NT2/D1 (cell line): ENCODE measurements around the gene TMEM121.
"Not testable (repeated sequence)": the region's sequence is repeated elsewhere in the genome, so short reads cannot be mapped to it uniquely, and the experiment has no call there.

Experiments used
- DNase-seq: peaks from one replicate; pipeline ENCODE4 v3.0.0-alpha.2; 2011; ENCODE audit warnings: low read depth, low spot score
- H3K27me3 ChIP-seq: 2 replicates; pipeline ENCODE4 v1.6.0; 2011; ENCODE audit warnings: mild to moderate bottlenecking; ENCODE audit not compliant: insufficient read length, insufficient read depth
- H3K36me3 ChIP-seq: 2 replicates; pipeline ENCODE4 v1.6.1; 2011; ENCODE audit warnings: mild to moderate bottlenecking, low read length, mixed read lengths; ENCODE audit not compliant: insufficient read depth, insufficient read length
- H3K4me1 ChIP-seq: 2 replicates; pipeline ENCODE4 v1.5.1; 2011; ENCODE audit not compliant: insufficient read depth, insufficient read length
- H3K4me3 ChIP-seq: 2 replicates; pipeline ENCODE4 v1.5.1; 2011; ENCODE audit warnings: low read depth; ENCODE audit not compliant: insufficient read length
- H3K9ac ChIP-seq: 2 replicates; pipeline ENCODE4 v1.6.0; 2011; ENCODE audit warnings: low read depth; ENCODE audit not compliant: insufficient read length
- H3K9me3 ChIP-seq: 2 replicates; pipeline ENCODE4 v1.5.1; 2011; ENCODE audit warnings: mild to moderate bottlenecking, low read length; ENCODE audit not compliant: insufficient read depth
- SUZ12 ChIP-seq: IDR thresholded peaks from 2 replicates; pipeline ENCODE4 v1.6.1; 2011; ENCODE audit not compliant: insufficient read length, insufficient read depth; ENCODE audit errors: extremely low read depth
- YY1 ChIP-seq: IDR thresholded peaks from 2 replicates; pipeline ENCODE4 v1.6.1; 2011; ENCODE audit not compliant: insufficient read length, insufficient read depth
- ZNF274 ChIP-seq: IDR thresholded peaks from 2 replicates; pipeline ENCODE4 v1.6.1; 2011; ENCODE audit warnings: mild to moderate bottlenecking, low read depth, low read length

Gene TMEM121

DNA sequence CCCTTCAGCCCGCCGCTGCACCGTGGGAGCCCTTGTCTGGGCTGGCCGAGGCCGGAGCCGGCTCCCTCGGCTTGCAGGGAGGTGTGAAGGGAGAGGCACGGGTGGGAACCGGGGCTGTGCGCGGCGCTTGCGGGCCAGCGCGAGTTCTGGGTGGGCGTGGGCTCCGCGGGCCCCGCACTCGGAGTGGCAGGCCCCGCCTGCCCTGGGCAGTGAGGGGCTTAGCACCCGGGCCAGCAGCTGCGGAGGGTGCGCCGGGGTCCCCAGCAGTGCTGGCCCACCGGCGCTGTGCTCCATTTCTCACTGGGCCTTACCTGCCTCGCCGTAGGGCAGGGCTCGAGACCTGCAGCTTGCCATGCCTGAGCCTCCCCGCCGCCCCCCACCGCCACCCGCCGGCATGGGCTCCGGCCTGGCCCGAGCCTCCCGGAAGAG lies 21.4 kb downstream of the TMEM121 start:
- Histone ChIP-seq H3K36me3 (no peaks in the 10 kb centered on the region), H3K9ac (no peak overlapping the region), H3K9me3 (peaks cover 7% of the 10 kb centered on the region; the same call in 1 of the 2 replicates), H3K27me3 (no peaks in the 10 kb centered on the region), H3K4me1 (no peaks in the 10 kb centered on the region), H3K4me3 (no peak overlapping the region)
- TF ChIP-seq YY1 (no peak), ZNF274 (no peak), SUZ12 (no peak)
- DNase-seq, result no peak

GRCh38 chr14:105549481-105549880 lies 23.1 kb downstream of the TMEM121 start:
- Histone ChIP-seq H3K9ac (no peak overlapping the region), H3K4me3 (no peak overlapping the region), H3K9me3 (no peaks in the 10 kb centered on the region), H3K4me1 (no peaks in the 10 kb centered on the region), H3K36me3 (no peaks in the 10 kb centered on the region), H3K27me3 (no peaks in the 10 kb centered on the region)
- no peak for TF ChIP-seq SUZ12
- no peak for TF ChIP-seq ZNF274
- no peak for TF ChIP-seq YY1
- DNase-seq, result no peak

DNA sequence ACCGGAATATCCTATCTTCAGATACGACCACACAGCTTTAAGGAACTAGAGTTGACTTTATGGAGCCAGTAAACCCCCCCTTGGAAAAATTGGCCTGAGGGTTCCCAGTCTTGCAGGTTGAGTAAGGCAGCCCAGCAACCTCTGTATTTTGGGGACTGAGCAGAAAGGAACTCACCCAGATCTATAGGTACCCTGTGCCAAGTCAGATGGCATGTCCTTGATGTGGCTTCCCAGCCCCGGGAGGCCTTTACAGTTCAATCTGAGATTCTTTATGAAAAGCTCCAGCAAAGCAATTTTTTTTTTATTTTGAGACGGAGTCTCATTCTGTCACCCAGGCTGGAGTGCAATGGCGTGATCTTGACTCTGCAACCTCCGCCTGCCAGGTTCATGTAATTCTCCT lies 27.6 kb downstream of the TMEM121 start:
- Histone ChIP-seq H3K9ac (no peak overlapping the region), H3K36me3 (no peaks in the 10 kb centered on the region), H3K4me3 (no peak overlapping the region), H3K4me1 (no peaks in the 10 kb centered on the region), H3K9me3 (no peaks in the 10 kb centered on the region), H3K27me3 (no peaks in the 10 kb centered on the region)
- no peak for TF ChIP-seq ZNF274
- TF ChIP-seq SUZ12, result no peak
- DNase-seq, result no peak

- Histone ChIP-seq H3K9me3 (no peaks in the 10 kb centered on the region), H3K9ac (no peak overlapping the region), H3K36me3 (no peaks in the 10 kb centered on the region), H3K27me3 (no peaks in the 10 kb centered on the region), H3K4me1 (no peaks in the 10 kb centered on the region), H3K4me3 (no peak overlapping the region)
- TF ChIP-seq ZNF274 (no peak), SUZ12 (no peak), YY1 (no peak)
- no peak for DNase-seq
Measured at GRCh38 chr14:105554523-105554922, 28.1 kb downstream of the TMEM121 start.

GRCh38 chr14:105557671-105558070 lies 31.3 kb downstream of the TMEM121 start:
- not testable (repeated sequence) for DNase-seq, H3K27me3 ChIP-seq, H3K36me3 ChIP-seq, H3K4me1 ChIP-seq, H3K4me3 ChIP-seq, H3K9ac ChIP-seq, H3K9me3 ChIP-seq

- DNase-seq, H3K9ac ChIP-seq, H3K9me3 ChIP-seq, H3K4me3 ChIP-seq, H3K4me1 ChIP-seq, H3K36me3 ChIP-seq, H3K27me3 ChIP-seq: not testable (repeated sequence)
Measured at GRCh38 chr14:105558449-105559154, 32.2 kb downstream of the TMEM121 start.

- H3K27me3 ChIP-seq, H3K36me3 ChIP-seq, H3K9me3 ChIP-seq, H3K9ac ChIP-seq, H3K4me3 ChIP-seq, DNase-seq, H3K4me1 ChIP-seq: not testable (repeated sequence)
Measured at GRCh38 chr14:105559384-105560047, 33.1 kb downstream of the TMEM121 start.

DNA sequence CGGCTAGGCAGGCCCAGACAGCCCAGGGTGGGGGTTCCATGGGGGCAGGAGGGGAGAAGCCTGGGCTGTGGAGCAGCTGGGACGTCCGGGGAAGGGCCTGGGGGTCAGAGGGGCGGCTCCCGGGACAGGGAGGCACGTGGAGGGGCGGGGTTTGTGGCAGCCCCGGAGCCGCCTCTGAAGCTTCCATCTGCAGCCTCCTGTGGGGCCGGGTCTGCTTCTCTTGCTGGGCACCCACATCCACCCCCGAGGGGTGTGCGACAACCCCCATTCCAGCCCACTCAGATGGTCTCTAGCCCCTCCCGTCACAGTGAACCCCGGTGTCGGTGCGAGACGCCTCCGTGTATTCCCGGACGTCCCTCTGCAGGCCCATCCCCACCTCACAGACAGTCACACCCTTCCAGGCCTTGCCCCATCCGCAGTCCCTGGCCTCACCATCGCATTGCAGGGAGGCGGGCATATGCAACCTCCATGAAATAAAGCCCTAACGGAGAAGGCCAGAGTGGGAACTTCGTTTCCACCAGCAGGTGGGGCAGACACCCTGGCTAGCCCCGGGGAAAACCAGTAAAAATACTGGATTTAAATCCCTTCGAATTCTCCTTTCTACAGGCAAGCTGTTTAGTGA lies 33.8 kb downstream of the TMEM121 start:
- H3K36me3 ChIP-seq, H3K4me3 ChIP-seq, DNase-seq, H3K4me1 ChIP-seq, H3K9ac ChIP-seq, H3K9me3 ChIP-seq, H3K27me3 ChIP-seq: not testable (repeated sequence)

GRCh38 chr14:105561345-105561744 lies 35.0 kb downstream of the TMEM121 start:
- H3K9ac ChIP-seq, H3K4me3 ChIP-seq, H3K9me3 ChIP-seq: not testable (repeated sequence)

More at GRCh38 chr14:105561345-105561744, 35.0 kb downstream of the TMEM121 start:
- H3K4me1 ChIP-seq, DNase-seq, H3K27me3 ChIP-seq, H3K36me3 ChIP-seq: not testable (repeated sequence)
